RWPE2 (cell line): ENCODE measurements around the gene RPL28.
"Not testable (repeated sequence)": the region's sequence is repeated elsewhere in the genome, so short reads cannot be mapped to it uniquely, and the experiment has no call there.

Source experiments
- ATAC-seq: fragments of 200-7000 bp; cut with Tn5 transposase; 3 replicates; pipeline ENCODE4 v1.9.1; 2021; ENCODE audit warnings: low read depth
- DNase-seq: peaks from one replicate; pipeline ENCODE4 v3.0.0-alpha.2; 2020; ENCODE audit warnings: low spot score
- H3K27ac ChIP-seq: fragments of 450-650 bp; 2 replicates; pipeline ENCODE4 v1.5.1; 2017; ENCODE audit warnings: mild to moderate bottlenecking; ENCODE audit not compliant: poor library complexity, severe bottlenecking
- H3K27me3 ChIP-seq: fragments of 250-450 bp; sonication (Bioruptor Pico); 2 replicates; pipeline ENCODE4 v1.5.1; 2021; ENCODE audit warnings: mild to moderate bottlenecking, moderate library complexity; ENCODE audit not compliant: insufficient read depth, poor library complexity, severe bottlenecking
- H3K36me3 ChIP-seq: fragments of 250-450 bp; sonication (Bioruptor Pico); 2 replicates; pipeline ENCODE4 v1.5.1; 2020; ENCODE audit warnings: low read depth, mild to moderate bottlenecking, moderate library complexity
- H3K4me1 ChIP-seq: fragments of 250-450 bp; sonication (Bioruptor Pico); 2 replicates; pipeline ENCODE4 v1.5.1; 2021; ENCODE audit warnings: mild to moderate bottlenecking, moderate library complexity; ENCODE audit not compliant: insufficient read depth, poor library complexity, severe bottlenecking
- H3K4me3 ChIP-seq: fragments of 250-450 bp; sonication (Bioruptor Pico); 2 replicates; pipeline ENCODE4 v1.5.1; 2021; ENCODE audit warnings: mild to moderate bottlenecking, moderate library complexity; ENCODE audit not compliant: severe bottlenecking
- H3K9me3 ChIP-seq: fragments of 250-450 bp; sonication (Bioruptor Pico); 2 replicates; pipeline ENCODE4 v1.5.1; 2021; ENCODE audit warnings: mild to moderate bottlenecking, moderate library complexity; ENCODE audit not compliant: severe bottlenecking
- CTCF ChIP-seq: fragments of 450-650 bp; IDR thresholded peaks from one replicate; pipeline ENCODE4 v1.5.1; 2017; ENCODE audit warnings: mild to moderate bottlenecking, moderate library complexity; ENCODE audit not compliant: poor library complexity, severe bottlenecking

RPL28 gene

DNA sequence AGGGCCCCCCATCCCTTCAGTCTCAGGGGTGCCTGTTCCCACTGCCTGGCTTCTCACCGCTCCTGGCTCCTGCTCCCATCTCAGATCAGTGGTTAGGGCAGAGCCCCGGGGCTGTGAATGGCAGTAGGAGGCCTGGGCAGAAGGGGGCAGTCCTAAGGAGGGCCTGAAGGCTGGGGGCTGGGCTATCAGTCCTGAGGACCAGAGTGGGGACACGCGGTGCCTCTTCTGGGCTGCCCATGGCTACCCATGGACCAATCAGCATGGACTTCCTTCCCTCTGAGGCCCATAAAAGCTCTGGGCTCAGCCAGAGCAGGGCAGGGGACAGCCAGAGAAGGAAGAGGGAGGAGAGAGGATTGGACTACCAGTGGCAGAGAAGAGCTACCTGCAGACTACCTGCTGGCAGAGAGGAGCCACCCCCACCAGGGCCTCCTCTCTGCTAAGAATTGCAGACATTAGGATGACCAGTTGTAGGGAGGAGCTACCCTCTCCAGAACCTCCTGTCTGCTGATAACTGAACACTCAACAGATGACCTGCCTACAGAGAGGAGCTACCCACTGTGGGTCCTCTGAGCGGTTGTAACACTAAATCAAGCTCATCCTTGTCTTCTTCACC, 34.0 kb downstream of the RPL28 start:
- ATAC-seq (no peak), DNase-seq (no peak)
- Histone ChIP-seq H3K27me3 (no peaks in the 10 kb centered on the region), H3K9me3 (no peaks in the 10 kb centered on the region), H3K36me3 (no peaks in the 10 kb centered on the region), H3K4me3 (no peak overlapping the region), H3K4me1 (no peaks in the 10 kb centered on the region), H3K27ac (no peak overlapping the region)
- no peak for TF ChIP-seq CTCF

- not testable (repeated sequence) for H3K27ac ChIP-seq, H3K4me1 ChIP-seq, H3K36me3 ChIP-seq, H3K4me3 ChIP-seq, H3K9me3 ChIP-seq, ATAC-seq, DNase-seq, H3K27me3 ChIP-seq
Measured at GRCh38 chr19:55421281-55421680, 35.5 kb downstream of the RPL28 start.

DNA sequence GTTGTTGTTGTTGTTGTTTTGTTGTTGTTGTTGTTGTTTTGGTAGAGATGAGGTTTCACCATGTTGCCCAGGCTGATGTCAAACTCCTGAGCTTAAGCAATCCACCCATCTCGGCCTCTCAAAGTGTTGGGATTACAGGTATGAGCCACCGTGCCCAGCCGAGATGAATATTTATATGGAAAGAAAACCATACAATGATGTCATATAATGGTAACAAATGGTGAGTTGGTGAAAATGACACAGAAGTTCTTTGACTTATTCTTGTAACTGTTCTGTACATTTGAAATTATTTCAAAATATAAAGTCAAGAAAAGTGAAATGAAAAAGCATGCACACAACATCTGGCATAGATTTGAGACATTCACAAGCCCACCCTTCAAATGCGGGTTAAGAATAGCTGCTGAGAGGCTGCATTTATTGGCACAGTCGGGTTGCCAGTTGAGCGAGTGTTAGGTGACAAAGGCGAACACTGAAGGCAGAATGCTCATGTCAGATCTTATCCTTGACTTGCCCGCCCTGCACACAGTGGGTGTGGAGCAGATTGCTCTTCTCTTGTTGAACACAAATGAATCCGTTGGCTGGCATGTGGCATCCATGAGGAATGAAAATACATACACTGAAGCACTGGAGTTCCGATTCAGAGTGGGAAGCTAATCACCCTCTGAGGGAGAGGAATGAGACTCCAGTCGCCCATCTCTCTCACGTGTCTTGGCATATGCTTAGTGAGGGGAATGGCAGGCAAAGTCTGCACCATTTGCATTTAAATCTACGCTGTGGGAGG, 37.7 kb downstream of the RPL28 start:
- H3K4me1 ChIP-seq: no peaks in the 10 kb centered on the region
- H3K36me3 ChIP-seq: no peaks in the 10 kb centered on the region
- ATAC-seq: no peak
- TF ChIP-seq CTCF: no peak
- no peaks in the 10 kb centered on the region for H3K9me3 ChIP-seq
- DNase-seq: no peak
- H3K4me3 ChIP-seq: no peak overlapping the region
- no peak overlapping the region for H3K27ac ChIP-seq
- H3K27me3 ChIP-seq: no peaks in the 10 kb centered on the region

- Histone ChIP-seq H3K27me3 (no peaks in the 10 kb centered on the region), H3K36me3 (no peaks in the 10 kb centered on the region), H3K4me3 (no peak overlapping the region), H3K4me1 (no peaks in the 10 kb centered on the region), H3K27ac (no peak overlapping the region), H3K9me3 (no peaks in the 10 kb centered on the region)
- no peak for DNase-seq
- TF ChIP-seq CTCF: no peak
- ATAC-seq: no peak
Measured at GRCh38 chr19:55424518-55424917, 38.8 kb downstream of the RPL28 start.

- ATAC-seq (no peak), DNase-seq (no peak)
- no peak overlapping the region for H3K4me3 ChIP-seq
- H3K36me3 ChIP-seq: no peaks in the 10 kb centered on the region
- H3K4me1 ChIP-seq: no peaks in the 10 kb centered on the region
- H3K9me3 ChIP-seq: no peaks in the 10 kb centered on the region
- H3K27me3 ChIP-seq: no peaks in the 10 kb centered on the region
- no peak for TF ChIP-seq CTCF
- H3K27ac ChIP-seq: no peak overlapping the region
Measured at GRCh38 chr19:55426042-55426441, 40.3 kb downstream of the RPL28 start.
